Thymus (tissue), 11 donors: ENCODE data around the gene TECRL. TPM values are rescaled to one million over a fixed set of nuclear protein-coding genes. Genes with fewer than 3 reads are reported as not detected.

Experiments used
- DNase-seq, 9 donors: peaks; one replicate each; pipeline ENCODE4 v3.0.0-alpha.2; 2013; ENCODE audit warnings: low spot score in 9 of 9, low read depth in 6 of 9, missing footprints in 1 of 9
- H3K27ac ChIP-seq, 2 donors: one replicate each; pipeline ENCODE4 v1.5.1; 2013; ENCODE audit warnings: control low read depth in 1 of 2, low read depth in 1 of 2, low read length in 1 of 2, mild to moderate bottlenecking in 1 of 2, moderate library complexity in 1 of 2
- H3K27me3 ChIP-seq, 2 donors: one replicate each; pipeline ENCODE4 v1.5.1; 2013; ENCODE audit warnings: low read length in 1 of 2; ENCODE audit not compliant: control insufficient read depth in 2 of 2, insufficient read depth in 1 of 2
- H3K36me3 ChIP-seq, 2 donors: one replicate each; pipeline ENCODE4 v1.5.1; 2013; ENCODE audit warnings: low read length in 1 of 2, mild to moderate bottlenecking in 1 of 2, moderate library complexity in 1 of 2; ENCODE audit not compliant: control insufficient read depth in 2 of 2, insufficient read depth in 2 of 2
- H3K4me1 ChIP-seq, 2 donors: one replicate each; pipeline ENCODE4 v1.5.1; 2013; ENCODE audit warnings: low read length in 2 of 2; ENCODE audit not compliant: control insufficient read depth in 2 of 2, insufficient read depth in 2 of 2
- H3K4me3 ChIP-seq, 2 donors: one replicate each; pipeline ENCODE4 v1.5.1; 2013; ENCODE audit warnings: low read length in 2 of 2, control low read depth in 1 of 2, mild to moderate bottlenecking in 1 of 2
- H3K9me3 ChIP-seq, 2 donors: one replicate each; pipeline ENCODE4 v1.5.1; 2013; ENCODE audit warnings: low read length in 1 of 2, mild to moderate bottlenecking in 1 of 2; ENCODE audit not compliant: control insufficient read depth in 2 of 2, insufficient read depth in 1 of 2
- WGBS: extraction: QIAGEN DNeasy Blood & Tissue Kit; methylation state at CpG from one replicate; pipeline ENCODE4 v1.1.7; 2013; 5-methylcytosine and 5-hydroxymethylcytosine counted together
- polyA plus RNA-seq: library from polyadenylated mRNA; stranded (reverse); fragments of 200-250 nt; gene quantifications from one replicate; pipeline ENCODE4 v1.2.3, GENCODE V29; 2013
- total RNA-seq: library from RNA; stranded (reverse); fragments of 120-200 nt; gene quantifications from one replicate; pipeline ENCODE4 v1.2.4, GENCODE V29; 2013
- donor health status: healthy.

Gene TECRL
- total and polyA plus RNA-seq, 2 donors = 0.02 to 0.09 TPM

DNA sequence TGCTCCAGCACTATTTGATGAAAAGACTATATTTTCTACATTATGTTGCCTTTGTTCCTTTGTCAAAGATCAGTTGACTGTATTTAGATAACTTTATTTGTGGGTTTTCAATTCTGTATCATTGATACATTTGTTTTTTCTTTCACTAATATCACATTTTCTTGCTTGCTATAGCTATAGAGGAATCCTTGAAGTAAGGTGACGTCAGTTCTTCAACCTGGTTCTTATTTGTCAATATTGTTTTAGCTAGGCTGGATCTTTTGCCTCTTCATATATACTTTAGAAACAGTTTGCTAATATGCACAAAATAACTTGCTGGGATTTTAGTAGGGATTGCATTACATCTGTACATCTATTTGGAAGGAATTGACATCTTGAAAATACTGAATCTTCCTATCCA is 21.0 kb downstream of the TECRL start:
- Histone ChIP-seq H3K36me3 (no peaks in the 10 kb centered on the region), H3K27ac (no peak overlapping the region), H3K27me3 (no peaks in the 10 kb centered on the region), H3K4me1 (no peaks in the 10 kb centered on the region), H3K9me3 (peaks cover 0 to 5% of the 10 kb centered on the region in 2 donors), H3K4me3 (no peak overlapping the region)
- no peak for DNase-seq
- WGBS = 94% methylated on average over 1 of the region's 1 CpG

DNA sequence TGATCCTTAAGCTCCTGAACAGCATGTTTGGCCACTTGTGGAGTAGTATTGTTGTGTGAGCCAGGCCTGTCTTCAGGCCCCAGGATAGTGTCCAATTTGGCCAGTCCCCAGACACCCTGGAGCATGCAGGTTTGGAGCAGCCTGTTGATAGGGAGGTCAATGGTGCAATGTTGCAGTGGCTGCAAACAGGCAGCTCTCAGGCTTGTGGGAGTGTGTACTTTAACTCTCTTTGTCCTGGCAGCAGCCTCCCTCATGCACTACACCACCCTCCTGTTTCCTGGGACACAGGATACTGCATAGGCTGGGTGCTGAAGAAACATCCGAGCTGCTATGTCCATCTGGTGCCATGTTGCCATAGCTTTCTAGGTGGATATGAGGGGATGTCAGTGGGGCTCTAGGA is 24.0 kb downstream of the TECRL start:
- Histone ChIP-seq H3K4me1 (no peaks in the 10 kb centered on the region), H3K27ac (no peak overlapping the region), H3K36me3 (no peaks in the 10 kb centered on the region), H3K27me3 (no peaks in the 10 kb centered on the region), H3K4me3 (no peak overlapping the region), H3K9me3 (peaks cover 0 to 5% of the 10 kb centered on the region in 2 donors)
- no peak for DNase-seq
- WGBS = 94% methylated on average over 1 of the region's 1 CpG

DNA sequence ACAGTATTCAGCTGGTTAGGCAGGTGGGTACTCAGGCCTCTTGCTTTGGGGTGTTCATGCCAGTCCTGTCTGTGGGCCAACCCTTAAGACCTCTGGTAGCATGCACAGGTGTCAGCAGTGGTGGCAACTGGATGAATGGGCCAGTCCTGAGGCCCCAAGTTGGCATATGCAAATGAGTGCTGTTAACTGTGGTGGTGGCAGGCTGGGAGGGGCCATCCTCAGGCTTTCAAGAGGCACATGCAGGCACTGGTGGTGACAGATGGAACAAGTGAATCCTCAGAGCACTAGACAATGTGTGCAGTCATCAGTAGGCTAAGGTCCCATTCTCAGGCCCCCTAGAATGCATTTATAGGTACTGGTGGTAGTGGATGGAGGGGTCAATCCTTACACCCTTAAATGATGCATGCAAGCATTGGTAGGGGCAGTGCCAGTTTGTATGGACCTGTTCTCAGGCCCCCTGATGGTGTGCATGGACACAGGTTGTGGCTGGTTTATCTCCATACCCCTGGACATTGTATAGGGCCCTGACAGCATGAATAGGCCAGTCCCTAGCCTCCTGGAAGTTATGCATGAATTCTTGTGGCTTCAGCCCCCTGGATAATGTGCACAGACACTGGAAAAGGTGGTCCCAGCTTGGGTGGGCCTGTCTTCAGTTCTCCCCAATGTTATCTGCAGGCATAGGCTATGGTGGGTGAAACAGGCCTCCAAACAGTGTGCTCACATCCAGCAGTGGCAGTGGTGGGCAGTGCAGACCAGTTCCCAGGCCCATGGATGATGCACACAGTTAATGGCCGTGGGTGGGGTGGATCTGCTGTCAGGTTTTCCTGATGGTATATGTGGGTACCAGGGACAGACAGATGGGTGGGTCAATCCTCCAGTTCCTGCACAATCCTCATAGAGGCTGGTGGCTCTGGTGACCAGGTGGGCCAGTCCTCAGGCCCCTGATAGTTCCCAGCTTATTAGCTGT is 24.7 kb downstream of the TECRL start:
- DNase-seq = no peak
- Histone ChIP-seq H3K36me3 (no peaks in the 10 kb centered on the region), H3K4me1 (no peaks in the 10 kb centered on the region), H3K27me3 (no peaks in the 10 kb centered on the region), H3K9me3 (peaks cover 0 to 5% of the 10 kb centered on the region in 2 donors), H3K4me3 (no peak overlapping the region), H3K27ac (no peak overlapping the region)
- 90% methylated on average over 1 of the region's 1 CpG for WGBS

DNA sequence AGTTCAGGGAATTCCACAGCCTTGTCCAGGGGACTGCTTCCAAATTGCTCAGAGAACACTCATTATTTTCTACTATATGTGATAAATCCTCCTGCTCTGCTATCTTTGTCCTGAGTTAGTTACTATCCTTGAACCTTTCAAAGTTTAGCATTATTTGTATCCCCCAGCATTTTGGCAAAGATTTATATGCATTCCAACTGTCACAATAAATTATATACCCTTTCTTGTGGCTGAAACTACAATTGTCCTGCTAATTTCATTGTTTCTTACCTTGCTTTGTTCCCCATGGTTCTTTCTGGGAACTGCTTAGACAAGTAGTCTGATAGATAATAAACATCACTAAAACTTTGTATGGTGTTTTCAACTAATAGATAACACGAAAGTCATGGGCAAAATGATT is 40.5 kb downstream of the TECRL start:
- Histone ChIP-seq H3K27ac (no peak overlapping the region), H3K4me1 (no peaks in the 10 kb centered on the region), H3K9me3 (no peaks in the 10 kb centered on the region), H3K36me3 (no peaks in the 10 kb centered on the region), H3K27me3 (no peaks in the 10 kb centered on the region), H3K4me3 (no peak overlapping the region)
- 76% methylated on average over 1 of the region's 1 CpG for WGBS
- no peak for DNase-seq

DNA sequence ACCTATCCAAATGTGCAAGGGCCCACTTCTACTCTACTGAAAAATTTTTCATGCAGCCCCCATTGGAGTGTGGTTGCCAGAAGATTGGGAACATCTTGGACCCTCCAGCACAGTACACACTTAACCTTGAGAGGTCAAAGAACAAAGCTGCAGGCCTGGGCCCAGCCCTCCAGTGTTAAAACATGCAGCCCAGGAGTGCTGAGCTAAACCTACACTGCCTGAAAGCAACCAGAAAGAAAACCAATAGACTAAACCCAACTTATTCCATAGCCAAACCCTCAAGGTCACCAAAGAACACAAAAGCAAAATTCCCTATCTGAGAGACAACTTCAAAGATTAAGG is 47.9 kb downstream of the TECRL start:
- H3K27ac ChIP-seq = no peak overlapping the region
- peaks cover 0 to 5% of the 10 kb centered on the region in 2 donors for H3K9me3 ChIP-seq
- DNase-seq = no peak
- no peaks in the 10 kb centered on the region for H3K27me3 ChIP-seq
- no peaks in the 10 kb centered on the region for H3K36me3 ChIP-seq
- H3K4me1 ChIP-seq = no peaks in the 10 kb centered on the region
- H3K4me3 ChIP-seq = no peak overlapping the region

DNA sequence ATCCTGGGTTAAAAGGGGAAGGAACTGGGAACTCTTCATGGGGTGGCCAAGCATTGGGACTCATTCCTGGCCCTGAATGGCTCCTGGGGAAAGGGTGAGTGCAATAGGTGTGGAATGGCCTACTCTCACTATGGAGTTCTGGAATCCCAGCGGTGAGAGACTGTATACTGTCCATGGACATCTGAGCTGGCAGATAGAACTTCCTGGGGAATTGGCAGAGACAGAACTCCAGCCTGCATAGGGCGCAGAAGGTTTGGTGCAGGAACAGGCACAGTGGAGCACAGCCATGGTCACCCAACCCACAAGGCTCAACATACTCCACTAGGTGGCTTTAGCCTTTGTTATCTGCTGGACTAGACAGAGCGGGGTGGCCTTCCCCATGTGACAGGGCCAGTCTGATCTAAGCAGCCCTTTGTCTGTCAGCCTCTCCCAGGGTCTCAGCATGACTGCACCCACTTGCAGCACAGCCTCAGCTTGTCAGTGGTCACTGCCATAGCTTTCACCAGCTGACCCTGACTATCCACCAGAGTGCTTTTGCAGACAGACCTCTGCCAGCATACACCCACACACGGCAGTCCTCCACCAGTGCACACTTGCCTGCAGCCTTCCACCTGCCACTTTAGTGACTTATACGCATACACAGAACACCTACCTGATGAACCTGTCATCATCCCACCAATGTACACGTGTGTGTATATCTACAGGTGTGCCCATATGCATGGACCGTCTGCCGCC is 48.4 kb downstream of the TECRL start:
- 95% methylated on average over 8 of the region's 8 CpGs for WGBS
- H3K27ac ChIP-seq = no peak overlapping the region
- H3K27me3 ChIP-seq = no peaks in the 10 kb centered on the region
- DNase-seq = no peak
- no peak overlapping the region for H3K4me3 ChIP-seq
- H3K36me3 ChIP-seq = no peaks in the 10 kb centered on the region
- H3K9me3 ChIP-seq = peaks cover 0 to 5% of the 10 kb centered on the region in 2 donors
- no peaks in the 10 kb centered on the region for H3K4me1 ChIP-seq

DNA sequence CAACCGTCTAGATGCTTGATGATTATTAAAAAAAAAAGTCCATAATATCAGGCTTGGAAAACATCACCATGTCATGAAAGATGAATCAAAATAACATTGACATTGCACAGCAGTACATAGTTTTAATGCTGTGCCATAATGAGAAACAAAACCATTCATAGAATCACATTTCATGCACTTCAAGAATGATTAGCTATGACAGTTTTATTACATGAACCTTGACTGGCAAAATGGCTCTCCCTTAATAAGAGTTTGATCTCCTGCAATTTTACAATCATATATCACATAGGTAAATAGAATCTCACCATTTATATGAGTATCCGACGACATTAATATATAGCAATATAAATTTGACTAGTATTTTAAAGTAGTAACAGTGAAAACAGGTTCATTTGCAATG is 49.8 kb downstream of the TECRL start:
- H3K9me3 ChIP-seq = peaks cover 0 to 5% of the 10 kb centered on the region in 2 donors
- no peak for DNase-seq
- H3K4me3 ChIP-seq = no peak overlapping the region
- H3K27ac ChIP-seq = no peak overlapping the region
- no peaks in the 10 kb centered on the region for H3K36me3 ChIP-seq
- no peaks in the 10 kb centered on the region for H3K27me3 ChIP-seq
- H3K4me1 ChIP-seq = no peaks in the 10 kb centered on the region
- WGBS = 92% methylated on average over 3 of the region's 3 CpGs

DNA sequence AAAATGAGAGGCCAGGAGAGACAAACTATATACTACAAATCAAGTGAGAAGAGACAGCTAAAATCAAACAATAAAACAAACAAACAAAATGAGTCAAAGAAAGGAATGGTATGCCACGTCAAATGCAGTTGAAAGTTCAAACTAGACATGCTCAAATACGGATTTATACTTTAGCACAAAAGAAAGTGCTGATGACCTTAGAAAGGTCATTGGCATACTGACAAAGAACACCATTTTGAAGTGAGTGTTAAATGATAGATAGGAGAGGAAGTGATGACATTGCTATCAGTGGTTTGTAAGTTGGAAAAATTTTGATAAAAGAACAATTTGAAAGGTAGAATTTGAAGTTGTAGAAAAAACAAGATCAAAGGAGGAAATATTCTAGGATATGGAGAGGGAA is 55.3 kb downstream of the TECRL start:
- no peak overlapping the region for H3K4me3 ChIP-seq
- no peak overlapping the region for H3K27ac ChIP-seq
- H3K9me3 ChIP-seq = no peaks in the 10 kb centered on the region
- H3K4me1 ChIP-seq = no peaks in the 10 kb centered on the region
- WGBS = 87% methylated on average over 2 of the region's 2 CpGs
- DNase-seq = no peak
- no peaks in the 10 kb centered on the region for H3K36me3 ChIP-seq
- H3K27me3 ChIP-seq = no peaks in the 10 kb centered on the region

DNA sequence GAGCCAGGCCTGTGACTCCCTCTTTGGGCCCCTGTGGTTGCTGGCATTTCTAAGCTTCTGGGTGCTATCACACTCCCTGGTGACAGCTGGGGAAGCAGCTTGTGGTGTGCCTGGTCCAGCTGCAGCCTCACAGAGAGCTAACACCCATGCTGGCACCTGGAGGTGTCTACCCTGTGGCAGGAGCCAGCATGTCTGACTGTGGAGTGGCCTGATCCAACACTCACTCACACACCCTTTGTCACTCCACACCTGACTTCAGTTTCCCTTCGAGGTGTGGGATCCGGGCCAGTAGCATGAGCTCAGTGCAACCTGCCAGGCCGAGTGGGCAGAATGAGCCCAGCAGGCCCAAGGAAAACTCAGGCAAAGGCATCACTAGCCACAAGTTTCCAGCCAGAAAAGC is 67.5 kb downstream of the TECRL start:
- 84% methylated on average over 3 of the region's 3 CpGs for WGBS
- Histone ChIP-seq H3K4me1 (no peaks in the 10 kb centered on the region), H3K4me3 (no peak overlapping the region), H3K36me3 (no peaks in the 10 kb centered on the region), H3K9me3 (peaks cover 0 to 14% of the 10 kb centered on the region in 2 donors), H3K27me3 (no peaks in the 10 kb centered on the region), H3K27ac (no peak overlapping the region)
- no peak for DNase-seq
